ENCODE results near the gene ITPRIP. TPM values are rescaled to one million over a fixed set of nuclear protein-coding genes. Genes with fewer than 3 reads are reported as not detected.

ITPRIP gene
- total RNA-seq, 1 donor from 2014 or later: 14.5 TPM

DNA sequence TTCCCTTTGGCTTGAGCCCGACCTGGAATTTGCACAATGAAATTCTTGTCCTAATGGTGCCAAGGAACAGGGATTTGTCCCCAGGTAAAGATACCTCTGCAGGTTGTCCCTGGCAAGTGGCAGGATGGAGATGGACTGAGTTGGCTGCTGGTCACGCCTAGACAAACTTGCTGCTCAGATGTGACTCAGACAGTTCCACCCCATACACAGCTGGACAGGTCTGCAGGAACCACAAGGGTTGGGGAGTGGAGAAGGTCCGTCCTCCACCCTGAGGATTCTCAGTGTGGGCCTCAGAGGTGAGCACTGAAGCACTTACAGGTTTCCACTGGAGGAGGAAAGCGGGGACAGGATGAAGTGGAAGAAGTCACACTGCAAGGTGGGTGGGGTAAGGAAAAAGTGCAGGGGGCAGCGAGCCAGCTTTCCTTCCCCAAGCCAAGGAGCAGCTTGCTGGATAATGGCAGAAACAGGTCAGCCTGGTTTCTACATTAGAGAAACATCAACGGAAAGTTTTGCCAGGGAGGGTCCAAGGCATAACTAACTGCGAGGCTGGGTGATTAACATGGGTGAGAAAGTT, 20.5 kb downstream of the ITPRIP start:
- Mint-ChIP-seq H3K36me3 (ENCODE audit: low read depth) (peaks cover 8% of the 10 kb centered on the region), H3K27ac (ENCODE audit: unreplicated experiment) (peak overlapping the region; percentile 22), H3K4me1 (ENCODE audit: low read depth) (peaks cover 47% of the 10 kb centered on the region), H3K9me3 (ENCODE audit: low read depth) (no peaks in the 10 kb centered on the region), H3K27me3 (ENCODE audit: low read depth) (no peaks in the 10 kb centered on the region), H3K4me3 (ENCODE audit: unreplicated experiment) (peak overlapping the region; percentile 44)
- TF ChIP-seq, protein P1, sequence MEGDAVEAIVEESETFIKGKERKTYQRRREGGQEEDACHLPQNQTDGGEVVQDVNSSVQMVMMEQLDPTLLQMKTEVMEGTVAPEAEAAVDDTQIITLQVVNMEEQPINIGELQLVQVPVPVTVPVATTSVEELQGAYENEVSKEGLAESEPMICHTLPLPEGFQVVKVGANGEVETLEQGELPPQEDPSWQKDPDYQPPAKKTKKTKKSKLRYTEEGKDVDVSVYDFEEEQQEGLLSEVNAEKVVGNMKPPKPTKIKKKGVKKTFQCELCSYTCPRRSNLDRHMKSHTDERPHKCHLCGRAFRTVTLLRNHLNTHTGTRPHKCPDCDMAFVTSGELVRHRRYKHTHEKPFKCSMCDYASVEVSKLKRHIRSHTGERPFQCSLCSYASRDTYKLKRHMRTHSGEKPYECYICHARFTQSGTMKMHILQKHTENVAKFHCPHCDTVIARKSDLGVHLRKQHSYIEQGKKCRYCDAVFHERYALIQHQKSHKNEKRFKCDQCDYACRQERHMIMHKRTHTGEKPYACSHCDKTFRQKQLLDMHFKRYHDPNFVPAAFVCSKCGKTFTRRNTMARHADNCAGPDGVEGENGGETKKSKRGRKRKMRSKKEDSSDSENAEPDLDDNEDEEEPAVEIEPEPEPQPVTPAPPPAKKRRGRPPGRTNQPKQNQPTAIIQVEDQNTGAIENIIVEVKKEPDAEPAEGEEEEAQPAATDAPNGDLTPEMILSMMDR (IDR thresholded peaks at IDR 0.05): no peak
- DNase-seq (ENCODE audit: low spot score): no peak

DNA sequence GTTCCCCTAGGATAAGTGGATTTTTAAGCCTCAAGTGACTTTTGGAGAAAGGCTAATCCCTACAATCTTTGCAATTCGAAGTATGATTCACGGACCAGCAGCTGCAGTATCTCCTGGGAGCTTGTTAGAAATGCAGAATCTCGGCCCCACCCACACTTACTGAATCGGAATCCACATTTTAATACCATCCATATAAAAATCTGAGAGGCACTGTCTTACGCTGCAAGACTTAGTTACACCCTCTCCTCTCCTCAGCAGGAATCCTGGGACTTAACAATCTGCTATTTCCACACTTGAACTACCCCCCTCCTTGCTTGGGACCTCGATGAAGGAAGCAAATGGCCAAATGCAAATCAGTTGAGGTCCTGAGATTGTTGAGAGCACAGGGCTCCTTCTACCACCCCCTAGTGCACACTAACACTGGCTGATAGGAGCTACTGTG, 21.0 kb downstream of the ITPRIP start:
- Mint-ChIP-seq H3K9me3 (ENCODE audit: low read depth) (no peaks in the 10 kb centered on the region), H3K27ac (ENCODE audit: unreplicated experiment) (peak overlapping the region; percentile 64), H3K4me3 (ENCODE audit: unreplicated experiment) (no peak overlapping the region), H3K4me1 (ENCODE audit: low read depth) (peaks cover 51% of the 10 kb centered on the region), H3K36me3 (ENCODE audit: low read depth) (peaks cover 9% of the 10 kb centered on the region), H3K27me3 (ENCODE audit: low read depth) (no peaks in the 10 kb centered on the region)
- TF ChIP-seq, protein P1 (IDR thresholded peaks at IDR 0.05): no peak
- no peak for DNase-seq (ENCODE audit: low spot score)

DNA sequence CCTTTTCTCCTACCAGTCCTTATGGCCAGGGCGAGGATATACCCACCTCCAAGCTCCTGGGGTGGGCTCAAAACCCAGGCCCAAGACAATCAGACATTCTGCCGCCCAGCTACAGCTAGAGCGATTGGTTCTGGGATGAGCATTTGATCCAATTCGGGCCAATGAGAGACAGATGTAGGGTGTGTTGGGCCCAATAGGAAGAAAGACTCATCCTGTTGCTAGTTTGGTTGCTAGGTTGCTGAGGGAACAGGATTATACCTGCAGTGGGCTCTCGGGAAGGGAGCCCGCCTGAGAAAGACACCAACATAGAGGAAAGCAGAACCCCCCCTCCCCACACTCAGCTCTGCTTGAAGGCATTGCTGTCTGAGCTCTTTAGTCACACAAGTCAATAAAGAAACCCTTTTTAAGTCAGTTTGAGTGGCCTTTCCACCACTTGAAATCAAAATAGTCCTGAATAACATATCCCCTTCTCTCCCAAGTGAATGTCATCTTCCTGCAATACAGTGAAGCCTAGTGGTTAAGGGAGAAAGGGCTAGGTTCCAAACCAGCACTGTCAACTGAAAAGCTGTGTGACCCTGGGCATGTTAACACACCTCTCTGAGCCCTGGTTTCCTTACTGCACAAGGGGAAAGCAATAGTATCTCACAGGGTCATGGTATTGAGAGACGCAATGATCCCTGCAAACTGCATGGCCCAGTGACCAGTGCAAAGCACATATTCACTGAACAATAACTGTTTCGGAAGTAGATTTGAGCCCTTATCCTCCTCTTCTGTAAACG, 21.8 kb downstream of the ITPRIP start:
- H3K36me3 Mint-ChIP-seq (ENCODE audit: low read depth): peaks cover 12% of the 10 kb centered on the region
- H3K27ac Mint-ChIP-seq (ENCODE audit: unreplicated experiment): peak overlapping the region; percentile 59
- H3K4me3 Mint-ChIP-seq (ENCODE audit: unreplicated experiment): no peak overlapping the region
- H3K4me1 Mint-ChIP-seq (ENCODE audit: low read depth): peaks cover 50% of the 10 kb centered on the region
- no peaks in the 10 kb centered on the region for H3K27me3 Mint-ChIP-seq (ENCODE audit: low read depth)
- DNase-seq (ENCODE audit: low spot score): no peak
- TF ChIP-seq, protein P1 (IDR thresholded peaks at IDR 0.05): no peak
- no peaks in the 10 kb centered on the region for H3K9me3 Mint-ChIP-seq (ENCODE audit: low read depth)

DNA sequence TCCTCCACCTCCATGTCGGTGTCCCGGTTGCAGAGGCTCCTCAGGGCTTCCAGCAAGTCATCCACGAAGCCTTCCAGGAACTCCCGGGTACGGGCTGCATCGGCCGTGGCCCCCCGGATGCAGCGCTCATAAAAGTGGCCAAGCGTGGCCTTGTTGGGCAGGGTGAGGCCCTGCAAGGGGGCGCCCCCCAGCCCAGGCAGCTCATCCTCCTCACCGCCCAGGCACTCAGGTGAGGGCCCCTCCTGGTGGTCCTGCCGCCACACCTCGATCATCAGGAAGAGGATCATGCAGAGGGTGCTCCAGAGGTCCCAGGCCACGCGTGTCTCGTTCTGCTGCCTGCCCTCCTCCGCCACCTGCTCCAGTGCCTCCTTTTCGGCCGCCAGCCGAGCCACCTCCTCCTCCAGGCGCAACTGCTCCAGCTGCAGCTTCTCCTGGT, 22.8 kb downstream of the ITPRIP start:
- Mint-ChIP-seq H3K9me3 (ENCODE audit: low read depth) (no peaks in the 10 kb centered on the region), H3K27me3 (ENCODE audit: low read depth) (no peaks in the 10 kb centered on the region), H3K4me1 (ENCODE audit: low read depth) (peaks cover 53% of the 10 kb centered on the region), H3K4me3 (ENCODE audit: unreplicated experiment) (no peak overlapping the region), H3K27ac (ENCODE audit: unreplicated experiment) (no peak overlapping the region), H3K36me3 (ENCODE audit: low read depth) (peaks cover 12% of the 10 kb centered on the region)
- TF ChIP-seq, protein P1 (IDR thresholded peaks at IDR 0.05): no peak
- no peak for DNase-seq (ENCODE audit: low spot score)

DNA sequence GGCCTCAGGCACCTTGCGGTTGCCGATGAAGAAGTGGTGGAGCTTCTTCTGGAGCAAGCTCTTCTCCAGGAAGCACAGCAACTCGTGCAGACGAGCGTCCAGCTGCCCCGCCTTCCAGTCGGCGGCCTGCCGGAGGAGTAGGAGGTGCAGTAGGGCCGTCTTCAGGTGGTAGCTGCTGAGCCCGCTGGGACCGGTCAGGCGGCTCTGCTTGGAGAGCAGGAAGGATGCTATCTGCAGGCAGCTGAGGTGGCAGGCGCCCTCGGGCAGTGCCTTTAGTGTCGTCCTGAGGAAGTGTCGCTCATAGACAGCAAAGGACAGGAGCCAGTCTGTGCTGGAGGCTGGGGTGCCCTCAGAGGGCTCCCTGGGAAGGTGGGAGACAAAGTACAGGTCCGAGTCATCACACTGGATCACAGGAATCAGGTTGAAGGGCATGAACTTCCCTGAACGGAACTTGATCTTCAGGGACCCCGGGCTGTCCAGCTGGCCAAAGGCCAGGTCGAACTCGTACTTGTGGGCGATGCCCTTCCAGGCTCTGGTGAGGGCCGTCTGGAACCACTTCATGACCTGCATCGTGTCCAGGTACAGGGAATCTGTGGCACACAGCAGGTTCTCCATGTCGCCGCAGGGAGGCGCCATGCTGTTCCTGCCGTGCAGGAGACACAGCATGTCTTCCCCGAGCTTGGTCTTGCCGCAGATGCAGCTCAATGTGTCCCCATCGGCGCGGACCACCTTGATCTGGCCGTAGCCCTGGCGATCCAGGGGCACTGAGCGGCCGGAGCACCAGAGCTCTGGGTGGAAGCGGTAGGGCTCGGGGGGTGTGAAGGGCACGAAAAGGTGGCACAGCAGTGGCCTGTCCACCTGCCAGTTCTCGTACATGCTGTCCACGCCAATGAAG, 23.4 kb downstream of the ITPRIP start:
- no peaks in the 10 kb centered on the region for H3K9me3 Mint-ChIP-seq (ENCODE audit: low read depth)
- peaks cover 53% of the 10 kb centered on the region for H3K4me1 Mint-ChIP-seq (ENCODE audit: low read depth)
- no peak overlapping the region for H3K4me3 Mint-ChIP-seq (ENCODE audit: unreplicated experiment)
- no peak overlapping the region for H3K27ac Mint-ChIP-seq (ENCODE audit: unreplicated experiment)
- H3K27me3 Mint-ChIP-seq (ENCODE audit: low read depth): no peaks in the 10 kb centered on the region
- peaks cover 12% of the 10 kb centered on the region for H3K36me3 Mint-ChIP-seq (ENCODE audit: low read depth)
- DNase-seq (ENCODE audit: low spot score): no peak
- TF ChIP-seq, protein P1 (IDR thresholded peaks at IDR 0.05): no peak

Measured in chondrocyte (in vitro differentiated cells).